Lower lobe of right lung (tissue), 2 donors: Measurements from ENCODE around the gene MYOZ3. TPM values are rescaled to one million over a fixed set of nuclear protein-coding genes. Genes with fewer than 3 reads are reported as not detected.

Experiments used
- ATAC-seq, 2 donors: fragments of 200-7000 bp; cut with Tn5 transposase; one replicate each; pipeline ENCODE4 v1.9.1; 2020 to 2022; ENCODE audit warnings: mild to moderate bottlenecking in 2 of 2, moderate library complexity in 2 of 2
- DNase-seq: peaks from one replicate; pipeline ENCODE4 v3.0.0-alpha.2; 2020
- H3K27ac ChIP-seq: fragments of 200-600 bp; one replicate; pipeline ENCODE4 v1.8.0; 2022
- H3K27me3 ChIP-seq: fragments of 200-600 bp; one replicate; pipeline ENCODE4 v1.8.0; 2022; ENCODE audit warnings: low read depth
- H3K36me3 ChIP-seq: fragments of 200-600 bp; one replicate; pipeline ENCODE4 v1.8.0; 2022; ENCODE audit warnings: mild to moderate bottlenecking
- H3K4me1 ChIP-seq: fragments of 200-600 bp; one replicate; pipeline ENCODE4 v1.8.0; 2022
- H3K4me3 ChIP-seq: fragments of 200-600 bp; one replicate; pipeline ENCODE4 v1.8.0; 2022; ENCODE audit warnings: mild to moderate bottlenecking
- H3K9me3 ChIP-seq: fragments of 200-600 bp; one replicate; pipeline ENCODE4 v1.8.0; 2022
- intact Hi-C: fragments of 100-400 bp; cut with DNase I; formaldehyde crosslinking; loops from one replicate; pipeline ENCODE4 v1.11.0; 2022
- total RNA-seq: library from RNA; stranded (reverse); fragmentation: NEBNext Ultra II Directional; extraction: Animal tissue kit (Norgen Biotek cat#: 25700); gene quantifications from one replicate; pipeline ENCODE4 v1.2.1, GENCODE V29; 2021
- TF ChIP-seq, protein P1 (sequence below): fragments of 200-600 bp; IDR thresholded peaks from one replicate; pipeline ENCODE4 v1.8.0; 2022; ENCODE audit warnings: antibody characterized with exemption, mild to moderate bottlenecking
- donor health status: DM: no; HTN: yes; CAD: no; lungs with severe emphysema.

MYOZ3 gene
- total RNA-seq, 1 donor from 2014 or later = 0.92 TPM

GRCh38 chr5:150658699-150659265 lies 2.3 kb upstream of the MYOZ3 start:
- intact Hi-C loops = loop anchor here (5.0 kb wide), 1 partner anchor 96 kb away; no protein-coding TSS in a partner anchor
- DNase-seq = no peak

DNA sequence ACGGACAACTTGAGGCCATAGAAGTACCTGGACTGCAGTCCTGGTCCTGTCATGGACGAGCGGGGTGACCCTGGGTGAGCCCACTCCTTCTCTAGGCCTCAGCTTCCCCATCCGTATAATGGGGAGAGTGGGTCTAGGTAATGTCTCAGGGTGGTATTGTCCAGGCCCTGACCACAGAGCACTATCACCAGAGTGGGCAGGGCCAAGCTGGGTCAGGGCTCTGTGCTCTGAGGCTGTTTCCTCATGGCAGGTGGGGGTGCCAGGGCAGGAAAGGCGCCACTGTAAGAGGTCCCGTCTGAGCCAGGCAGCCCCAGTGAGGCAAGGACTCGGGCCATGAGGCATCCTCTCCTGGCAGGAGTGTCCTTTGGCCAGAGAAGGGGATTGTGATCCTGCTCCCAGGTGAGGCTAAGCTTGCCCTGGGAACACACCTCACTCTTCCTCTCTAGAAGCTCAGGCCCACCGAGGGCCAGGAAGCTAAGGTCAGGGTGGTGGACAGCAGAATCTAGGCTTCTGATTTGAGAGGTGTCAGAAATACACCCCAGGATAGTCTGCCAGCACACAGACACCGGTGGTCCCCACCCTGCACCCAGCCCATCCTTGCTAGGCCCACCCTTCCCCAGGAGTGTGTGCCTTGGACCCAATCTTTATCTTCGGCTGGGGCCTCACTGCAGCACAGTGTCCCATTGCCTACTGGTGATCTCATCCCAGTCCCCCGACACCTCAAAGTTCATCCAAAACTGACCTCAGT lies 1.5 kb upstream of the MYOZ3 start:
- H3K9me3 ChIP-seq = no peaks in the 10 kb centered on the region
- intact Hi-C loops = loop anchor here (5.0 kb wide), 1 partner anchor 97 kb away; no protein-coding TSS in a partner anchor
- TF ChIP-seq, protein P1, sequence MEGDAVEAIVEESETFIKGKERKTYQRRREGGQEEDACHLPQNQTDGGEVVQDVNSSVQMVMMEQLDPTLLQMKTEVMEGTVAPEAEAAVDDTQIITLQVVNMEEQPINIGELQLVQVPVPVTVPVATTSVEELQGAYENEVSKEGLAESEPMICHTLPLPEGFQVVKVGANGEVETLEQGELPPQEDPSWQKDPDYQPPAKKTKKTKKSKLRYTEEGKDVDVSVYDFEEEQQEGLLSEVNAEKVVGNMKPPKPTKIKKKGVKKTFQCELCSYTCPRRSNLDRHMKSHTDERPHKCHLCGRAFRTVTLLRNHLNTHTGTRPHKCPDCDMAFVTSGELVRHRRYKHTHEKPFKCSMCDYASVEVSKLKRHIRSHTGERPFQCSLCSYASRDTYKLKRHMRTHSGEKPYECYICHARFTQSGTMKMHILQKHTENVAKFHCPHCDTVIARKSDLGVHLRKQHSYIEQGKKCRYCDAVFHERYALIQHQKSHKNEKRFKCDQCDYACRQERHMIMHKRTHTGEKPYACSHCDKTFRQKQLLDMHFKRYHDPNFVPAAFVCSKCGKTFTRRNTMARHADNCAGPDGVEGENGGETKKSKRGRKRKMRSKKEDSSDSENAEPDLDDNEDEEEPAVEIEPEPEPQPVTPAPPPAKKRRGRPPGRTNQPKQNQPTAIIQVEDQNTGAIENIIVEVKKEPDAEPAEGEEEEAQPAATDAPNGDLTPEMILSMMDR = no peak
- ATAC-seq = peak in 1 of 2 donors; percentile 4
- DNase-seq = no peak
- no peak overlapping the region for H3K4me3 ChIP-seq
- peaks cover 23% of the 10 kb centered on the region for H3K4me1 ChIP-seq
- H3K27ac ChIP-seq = peak overlapping the region; percentile 18
- no peaks in the 10 kb centered on the region for H3K36me3 ChIP-seq
- no peaks in the 10 kb centered on the region for H3K27me3 ChIP-seq

More at GRCh38 chr5:150658699-150659265, 2.3 kb upstream of the MYOZ3 start:
- Histone ChIP-seq H3K36me3 (no peaks in the 10 kb centered on the region), H3K27ac (no peak overlapping the region), H3K4me1 (peaks cover 23% of the 10 kb centered on the region), H3K4me3 (no peak overlapping the region), H3K27me3 (no peaks in the 10 kb centered on the region), H3K9me3 (no peaks in the 10 kb centered on the region)
- TF ChIP-seq, protein P1 = no peak
- ATAC-seq = no peak

- H3K27ac ChIP-seq = no peak overlapping the region
- intact Hi-C loops = no loop called here
- H3K36me3 ChIP-seq = no peaks in the 10 kb centered on the region
Observed at GRCh38 chr5:150660108-150660831, 781 bp upstream of the MYOZ3 start.

DNA sequence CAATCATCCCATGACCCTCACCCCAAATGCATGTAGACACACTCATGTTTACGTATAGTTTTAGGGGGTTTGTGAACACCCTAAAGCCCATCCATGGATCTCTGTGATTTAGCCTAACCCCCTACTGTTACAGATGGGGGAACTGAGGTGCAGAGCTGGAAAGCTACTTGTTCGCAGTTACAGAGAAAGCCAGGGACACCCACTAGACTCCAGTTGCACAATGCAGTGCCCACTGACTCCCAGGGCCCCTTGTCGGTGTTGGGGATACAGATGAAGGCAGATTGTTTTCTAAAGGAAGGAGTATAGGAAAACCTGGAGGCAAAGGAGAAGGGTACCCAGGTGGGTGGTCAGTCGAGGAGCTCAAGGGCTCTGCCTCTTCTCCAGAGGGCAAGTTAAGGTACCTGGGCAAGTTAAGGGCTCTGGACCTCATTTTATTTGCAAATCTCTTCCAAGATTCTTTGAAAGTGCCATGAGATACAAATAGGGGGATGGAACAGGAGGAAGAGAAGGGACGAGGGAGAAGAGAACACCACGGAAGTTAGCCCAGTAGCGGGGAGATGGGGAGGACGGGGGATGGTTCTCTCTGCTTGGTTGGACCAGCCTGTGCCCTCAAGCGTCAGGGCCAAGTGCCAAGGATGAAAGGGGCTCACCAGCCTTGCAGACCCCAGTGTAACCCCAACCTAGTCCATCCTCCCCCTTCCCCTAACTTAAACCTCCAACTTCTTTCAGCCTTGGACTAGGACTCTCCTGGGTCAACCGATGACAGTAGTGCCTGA lies 958 bp downstream of the MYOZ3 start:
- Histone ChIP-seq H3K27ac (no peak overlapping the region), H3K4me3 (no peak overlapping the region), H3K27me3 (peaks cover 4% of the 10 kb centered on the region), H3K9me3 (no peaks in the 10 kb centered on the region), H3K4me1 (peaks cover 15% of the 10 kb centered on the region), H3K36me3 (no peaks in the 10 kb centered on the region)
- TF ChIP-seq, protein P1 = no peak
- ATAC-seq (no peak), DNase-seq (no peak)
- intact Hi-C loops = no loop called here

More at GRCh38 chr5:150660108-150660831, 781 bp upstream of the MYOZ3 start:
- Histone ChIP-seq H3K9me3 (no peaks in the 10 kb centered on the region), H3K27me3 (peaks cover 4% of the 10 kb centered on the region), H3K4me1 (peaks cover 23% of the 10 kb centered on the region), H3K4me3 (no peak overlapping the region)
- TF ChIP-seq, protein P1 = no peak
- ATAC-seq (peak; percentile 4 to 55), DNase-seq (no peak)
